GM10248 (cell line): ENCODE data around the gene TAF3.

Experiments
- CTCF ChIA-PET: fragments of 300-600 bp; sonication (Branson Sonifier 250); formaldehyde crosslinking; extraction: SDS; loops from one replicate; lab custom pipeline; 2021; ENCODE audit warnings: antibody characterized with exemption; lab: Yijun Ruan, JAX
- POLR2A ChIA-PET: fragments of 350-650 bp; sonication (Branson Sonifier 250); formaldehyde crosslinking; extraction: SDS; loops from one replicate; lab custom pipeline; 2020; ENCODE audit warnings: antibody characterized with exemption; lab: Yijun Ruan, JAX
- DNase-seq: peaks from one replicate; pipeline ENCODE4 v3.0.0; 2012; ENCODE audit errors: extremely low spot score
- TF ChIP-seq, protein P1 (sequence below): IDR thresholded peaks from 2 replicates; pipeline ENCODE4 v1.5.1; 2012; ENCODE audit warnings: mild to moderate bottlenecking, low read depth; ENCODE audit errors: extremely low read depth, missing control alignments, control extremely low read depth

TAF3 gene

DNA sequence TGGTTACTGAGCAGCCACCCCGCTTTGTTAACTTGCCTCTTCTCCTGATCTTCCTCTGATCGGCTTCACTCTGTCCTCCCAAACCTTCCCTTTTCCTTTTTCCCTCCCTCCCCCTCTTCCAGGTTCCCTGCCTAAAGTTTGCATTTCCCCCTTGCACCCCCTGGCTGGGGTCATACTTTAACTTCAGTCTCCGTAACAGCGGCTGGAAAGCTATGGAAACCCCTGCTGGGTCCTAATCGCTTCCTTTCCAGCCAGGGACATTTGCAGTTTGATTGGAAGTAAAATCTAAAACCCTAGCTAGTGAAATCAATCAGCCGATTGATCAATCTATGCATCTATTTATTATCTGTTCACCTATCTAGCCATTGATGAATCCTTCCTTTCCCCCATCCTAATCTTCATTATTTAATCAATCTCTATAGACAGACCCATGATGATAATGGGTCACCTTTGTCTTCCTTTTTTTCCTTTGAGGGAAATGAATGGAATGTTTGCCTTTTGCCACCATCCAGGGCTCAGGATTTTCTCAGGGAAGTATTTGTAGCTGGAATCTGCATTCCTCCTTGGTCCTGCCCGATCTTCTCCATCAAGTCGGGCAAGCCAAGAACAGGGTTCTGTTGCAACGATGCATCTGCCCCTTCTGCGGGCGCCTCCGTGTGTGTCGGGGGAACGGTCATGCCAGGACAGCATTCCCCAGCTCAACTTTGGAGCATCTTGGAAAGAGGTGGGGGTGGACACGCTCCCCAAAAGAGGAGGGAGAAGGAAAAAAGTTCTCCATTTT lies 245.0 kb downstream of the TAF3 start:
- CTCF ChIA-PET = interaction anchor here (0.8 to 1.3 kb wide), 2 partner anchors 8 to 11 kb away, joined by 3 read pairs; no protein-coding TSS in a partner anchor
- POLR2A ChIA-PET = no interaction called here
- DNase-seq = no peak
- TF ChIP-seq, protein P1, sequence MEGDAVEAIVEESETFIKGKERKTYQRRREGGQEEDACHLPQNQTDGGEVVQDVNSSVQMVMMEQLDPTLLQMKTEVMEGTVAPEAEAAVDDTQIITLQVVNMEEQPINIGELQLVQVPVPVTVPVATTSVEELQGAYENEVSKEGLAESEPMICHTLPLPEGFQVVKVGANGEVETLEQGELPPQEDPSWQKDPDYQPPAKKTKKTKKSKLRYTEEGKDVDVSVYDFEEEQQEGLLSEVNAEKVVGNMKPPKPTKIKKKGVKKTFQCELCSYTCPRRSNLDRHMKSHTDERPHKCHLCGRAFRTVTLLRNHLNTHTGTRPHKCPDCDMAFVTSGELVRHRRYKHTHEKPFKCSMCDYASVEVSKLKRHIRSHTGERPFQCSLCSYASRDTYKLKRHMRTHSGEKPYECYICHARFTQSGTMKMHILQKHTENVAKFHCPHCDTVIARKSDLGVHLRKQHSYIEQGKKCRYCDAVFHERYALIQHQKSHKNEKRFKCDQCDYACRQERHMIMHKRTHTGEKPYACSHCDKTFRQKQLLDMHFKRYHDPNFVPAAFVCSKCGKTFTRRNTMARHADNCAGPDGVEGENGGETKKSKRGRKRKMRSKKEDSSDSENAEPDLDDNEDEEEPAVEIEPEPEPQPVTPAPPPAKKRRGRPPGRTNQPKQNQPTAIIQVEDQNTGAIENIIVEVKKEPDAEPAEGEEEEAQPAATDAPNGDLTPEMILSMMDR = no peak

DNA sequence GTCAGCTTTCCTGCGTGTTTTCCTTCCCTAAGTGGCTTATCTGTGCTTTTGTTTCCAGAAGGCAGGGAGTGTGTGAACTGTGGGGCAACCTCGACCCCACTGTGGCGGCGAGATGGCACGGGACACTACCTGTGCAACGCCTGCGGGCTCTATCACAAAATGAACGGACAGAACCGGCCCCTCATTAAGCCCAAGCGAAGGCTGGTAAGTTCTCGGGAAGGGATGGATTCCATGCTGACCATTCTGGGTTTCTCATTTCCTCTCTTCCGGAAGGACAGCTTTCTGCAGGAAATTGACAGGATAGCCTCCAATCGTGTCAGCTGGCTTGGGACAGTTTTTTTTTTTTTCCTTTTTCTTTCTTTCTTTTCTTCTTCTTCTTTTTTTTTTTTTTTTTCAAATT lies 245.6 kb downstream of the TAF3 start:
- DNase-seq = no peak
- ChIA-PET POLR2A (no interaction called here), CTCF (interaction anchor here (0.8 to 1.3 kb wide), 2 partner anchors 8 to 11 kb away, joined by 3 read pairs; no protein-coding TSS in a partner anchor)
- TF ChIP-seq, protein P1 = no peak

DNA sequence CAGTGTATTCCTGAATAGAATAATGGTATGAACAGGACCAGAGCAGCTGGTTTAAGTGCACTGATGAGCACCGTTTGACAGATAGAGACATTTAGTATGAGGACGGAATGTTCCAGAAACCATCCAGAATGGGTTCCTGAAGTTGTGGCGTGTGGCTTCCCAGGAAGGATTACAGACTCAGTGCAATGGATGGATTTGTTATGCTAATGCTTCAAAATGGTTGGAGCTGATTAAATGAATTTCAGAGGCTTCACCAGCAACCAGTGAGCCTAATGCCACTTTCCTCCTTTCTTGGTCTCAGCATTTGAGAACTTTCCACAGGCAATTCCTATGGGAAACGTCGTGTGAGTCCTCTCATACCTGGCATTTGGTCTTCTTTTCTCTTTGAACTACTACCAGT lies 246.1 kb downstream of the TAF3 start:
- ChIA-PET CTCF (interaction anchor here (0.8 kb wide), 1 partner anchor 10 kb away, joined by 3 read pairs; no protein-coding TSS in a partner anchor), POLR2A (no interaction called here)
- DNase-seq = no peak
- TF ChIP-seq, protein P1 = no peak

DNA sequence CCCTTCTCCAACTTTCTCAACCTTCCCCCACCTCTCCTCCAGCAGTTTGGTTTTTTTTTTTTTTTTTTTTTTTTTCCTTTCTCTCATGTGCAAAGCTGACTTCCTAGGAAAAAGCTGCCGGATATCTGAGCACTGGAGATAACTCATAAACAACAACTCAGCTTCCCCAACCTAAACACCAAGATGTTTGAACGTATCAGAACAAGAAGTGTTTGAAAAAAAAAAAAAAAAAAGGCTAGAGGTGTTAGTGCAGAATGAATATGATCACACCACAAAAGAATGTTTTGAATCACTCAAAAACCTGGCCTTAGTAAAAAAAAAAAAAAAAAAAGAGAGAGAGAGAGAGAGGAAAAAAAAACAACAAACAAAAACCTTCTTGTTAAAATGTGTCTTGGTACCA lies 247.3 kb downstream of the TAF3 start:
- ChIA-PET CTCF (interaction anchor here (0.7 kb wide), 1 partner anchor 664 kb away, joined by 3 read pairs; no protein-coding TSS in a partner anchor), POLR2A (no interaction called here)
- DNase-seq = no peak
- TF ChIP-seq, protein P1 = no peak

DNA sequence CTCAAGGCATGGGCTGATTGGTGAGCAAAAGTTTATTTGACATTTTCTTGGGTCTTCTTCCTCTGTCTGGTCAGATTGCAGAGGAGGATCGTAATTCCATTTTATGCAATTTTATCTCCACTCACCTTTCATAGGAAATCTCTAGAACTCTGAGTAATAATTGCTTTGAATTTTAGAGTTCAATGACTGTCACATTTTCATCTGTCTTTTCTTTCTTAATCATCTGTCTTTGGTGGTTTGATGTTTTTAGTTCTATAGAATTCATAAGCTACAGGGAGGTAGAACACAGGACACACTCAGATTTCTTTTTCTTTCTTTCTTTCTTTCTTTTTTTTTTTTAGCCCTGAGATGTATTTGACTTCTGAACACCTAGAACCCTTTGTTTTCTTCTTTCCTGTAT lies 247.8 kb downstream of the TAF3 start:
- ChIA-PET CTCF (interaction anchor here (0.7 kb wide), 1 partner anchor 14 kb away, joined by 3 read pairs; no protein-coding TSS in a partner anchor), POLR2A (no interaction called here)
- TF ChIP-seq, protein P1 = no peak
- DNase-seq = no peak
